Endometrial microvascular endothelial cells (primary cell): Measurements from ENCODE around the gene DPF3. TPM values are rescaled to one million over a fixed set of nuclear protein-coding genes. Genes with fewer than 3 reads are reported as not detected.
"Not testable (repeated sequence)": the region's sequence is repeated elsewhere in the genome, so short reads cannot be mapped to it uniquely, and the experiment has no call there.

Experiments
- in situ Hi-C: cut with HindIII; loops from 2 replicates; pipeline ENCODE4 v1.10.0; 2017; ENCODE audit warnings: low sequenced_read_pairs, low pct_unique_long_range_greater_than_20kb; ENCODE audit errors: inconsistent ontology term
- total RNA-seq: library from RNA; depleted of rRNA; stranded (reverse); fragments of >200 nt; gene quantifications from one replicate; pipeline ENCODE4 v1.2.3, GENCODE V29; 2015; ENCODE audit errors: inconsistent ontology term

The DPF3 gene
- total RNA-seq, 1 donor from 2014 or later: 6.5 TPM

GRCh38 chr14:72883109-72883508 lies 10.8 kb downstream of the DPF3 start:
- in situ Hi-C loops: no loop called here

DNA sequence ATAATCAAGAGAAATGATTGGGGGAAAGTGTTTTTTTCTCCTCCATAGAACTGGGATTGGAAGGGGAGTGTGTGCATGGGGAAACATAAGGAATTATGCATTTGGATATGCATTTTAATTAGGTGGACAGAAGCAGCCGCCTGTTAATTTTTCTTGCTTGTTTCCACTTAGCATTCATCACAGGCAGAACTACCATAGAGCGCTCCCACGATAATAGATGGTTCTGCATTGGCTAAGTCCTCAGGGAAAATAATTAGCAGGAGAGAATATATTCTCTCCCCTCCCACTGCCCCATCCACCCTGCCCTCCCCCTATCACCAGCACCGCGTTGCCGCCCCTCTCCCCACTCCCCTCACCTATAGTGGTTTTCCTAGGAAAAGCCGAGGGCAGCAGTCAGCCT lies 11.4 kb downstream of the DPF3 start:
- in situ Hi-C loops: no loop called here

DNA sequence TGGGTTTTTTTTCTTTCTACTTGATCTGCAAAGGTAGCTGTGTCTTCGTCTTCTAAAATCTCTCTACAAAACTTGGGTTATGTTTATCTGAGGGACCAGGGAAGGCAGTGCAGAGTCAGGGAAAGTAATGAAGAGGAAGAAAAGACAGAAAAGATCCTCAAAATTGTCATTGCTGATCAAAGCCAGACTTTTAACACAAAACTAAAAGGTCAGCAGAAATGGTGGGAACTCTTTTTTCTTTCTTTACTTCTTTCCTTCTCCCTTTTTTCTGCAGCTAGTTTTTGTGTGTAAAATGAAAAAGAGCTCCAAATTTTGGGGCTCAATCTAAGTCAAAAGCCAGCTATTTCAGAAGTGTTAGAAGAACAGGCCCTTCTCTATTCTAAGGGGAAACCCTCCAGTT lies 11.9 kb downstream of the DPF3 start:
- in situ Hi-C loops: no loop called here

GRCh38 chr14:72881543-72881942 lies 12.4 kb downstream of the DPF3 start:
- in situ Hi-C loops: no loop called here

- in situ Hi-C loops: no loop called here
These were observed 13.1 kb downstream of the DPF3 start for GRCh38 chr14:72880820-72881219.

- in situ Hi-C loops: no loop called here
These were observed 13.7 kb downstream of the DPF3 start for GRCh38 chr14:72880164-72880563.

- in situ Hi-C loops: no loop called here
These were observed 14.5 kb downstream of the DPF3 start for GRCh38 chr14:72879431-72879830.

DNA sequence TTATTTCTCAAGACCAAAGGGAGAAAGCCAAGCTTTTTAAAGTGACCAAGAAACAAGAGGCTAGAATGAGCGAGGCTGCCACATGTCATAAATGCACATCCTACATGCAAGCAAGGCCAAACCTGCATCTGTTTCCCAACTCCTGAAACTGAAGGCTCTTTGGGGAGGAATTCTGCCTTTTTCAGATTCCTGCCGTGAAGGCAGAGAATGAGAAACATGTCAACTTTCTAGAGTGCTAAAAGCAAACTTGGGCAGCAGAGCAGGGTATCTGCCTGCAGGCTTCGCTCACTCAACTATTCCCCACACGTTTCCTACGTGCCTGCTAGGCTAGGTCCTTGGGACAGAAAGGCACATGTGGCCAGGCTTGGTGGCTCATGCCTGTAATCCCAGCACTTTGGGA lies 15.2 kb downstream of the DPF3 start:
- in situ Hi-C loops: no loop called here

- in situ Hi-C loops: no loop called here
These were observed 17.2 kb downstream of the DPF3 start for GRCh38 chr14:72876710-72877063.

DNA sequence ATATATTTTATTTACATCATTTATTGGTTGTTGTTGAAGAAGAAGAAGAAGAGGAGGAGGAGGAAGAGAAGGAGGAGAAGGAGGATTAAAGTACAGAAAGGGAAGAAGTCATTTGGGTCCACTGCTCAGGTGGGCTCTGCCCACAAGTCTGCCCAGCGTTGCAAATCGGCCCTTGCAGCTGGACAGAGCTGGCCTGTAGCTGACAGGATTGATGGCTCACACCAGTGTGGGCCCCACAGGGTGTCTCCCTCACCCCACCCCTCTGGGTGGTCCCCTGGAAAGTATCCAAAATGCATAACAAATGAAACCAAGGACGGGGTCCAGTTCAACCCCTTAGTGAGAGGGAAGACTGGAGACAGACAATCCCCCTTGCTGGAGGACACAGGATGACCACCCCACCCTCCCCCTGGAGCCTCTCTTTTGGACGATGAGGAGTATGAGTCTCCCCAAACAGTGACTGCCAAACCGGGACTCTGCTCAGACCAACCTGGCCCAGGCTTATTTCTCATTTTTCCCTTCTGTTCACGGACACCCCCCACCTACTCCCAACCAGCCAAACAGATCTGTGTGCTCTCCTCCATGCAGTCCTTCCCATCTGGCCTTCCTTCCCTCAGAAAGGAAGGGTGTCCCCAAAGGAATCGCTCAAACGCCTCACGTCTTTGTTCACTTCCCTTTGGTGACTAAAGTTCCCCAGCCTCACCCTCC lies 17.7 kb downstream of the DPF3 start:
- in situ Hi-C loops: no loop called here

- in situ Hi-C loops: not testable (repeated sequence)
These were observed 23.0 kb downstream of the DPF3 start for GRCh38 chr14:72870878-72871277.

- in situ Hi-C loops: no loop called here
These were observed 24.2 kb downstream of the DPF3 start for GRCh38 chr14:72869407-72870329.

GRCh38 chr14:72868500-72868899 lies 25.4 kb downstream of the DPF3 start:
- in situ Hi-C loops: no loop called here

GRCh38 chr14:72864712-72865365 lies 29.1 kb downstream of the DPF3 start:
- in situ Hi-C loops: no loop called here

- in situ Hi-C loops: no loop called here
These were observed 30.5 kb downstream of the DPF3 start for GRCh38 chr14:72863216-72864006.

GRCh38 chr14:72856530-72857266 lies 37.2 kb downstream of the DPF3 start:
- in situ Hi-C loops: no loop called here

- in situ Hi-C loops: no loop called here
These were observed 38.0 kb downstream of the DPF3 start for GRCh38 chr14:72855913-72856312.

DNA sequence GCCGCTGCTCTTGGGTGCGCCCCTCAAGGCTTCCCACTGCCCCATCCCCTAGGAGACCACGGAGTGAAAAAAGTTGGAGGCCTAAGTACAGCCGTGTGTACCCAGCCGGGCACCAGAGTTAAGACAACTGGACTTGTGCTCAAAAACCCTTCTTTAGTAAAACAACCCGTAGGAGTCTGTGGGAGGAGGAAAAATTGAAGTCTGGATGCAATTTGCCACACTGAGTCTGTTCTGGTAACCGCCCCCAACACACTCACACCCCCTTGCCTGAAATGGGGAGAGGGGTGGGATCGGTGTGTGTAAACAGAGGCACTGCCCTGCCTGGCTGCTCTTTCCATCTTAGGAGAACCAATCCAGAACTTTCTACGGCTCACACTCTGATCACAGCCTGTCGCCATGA lies 41.7 kb downstream of the DPF3 start:
- in situ Hi-C loops: no loop called here
